ENCODE measurements around the gene RPL18. TPM values are rescaled to one million over a fixed set of nuclear protein-coding genes. Genes with fewer than 3 reads are reported as not detected.

RPL18 gene
- total and polyA plus RNA-seq, 9 of the 15 experiments (the other 6 are each of a cell fraction or from before 2014, with no cell fraction given), result 312 to 2,635 (median 1,653) TPM

DNA sequence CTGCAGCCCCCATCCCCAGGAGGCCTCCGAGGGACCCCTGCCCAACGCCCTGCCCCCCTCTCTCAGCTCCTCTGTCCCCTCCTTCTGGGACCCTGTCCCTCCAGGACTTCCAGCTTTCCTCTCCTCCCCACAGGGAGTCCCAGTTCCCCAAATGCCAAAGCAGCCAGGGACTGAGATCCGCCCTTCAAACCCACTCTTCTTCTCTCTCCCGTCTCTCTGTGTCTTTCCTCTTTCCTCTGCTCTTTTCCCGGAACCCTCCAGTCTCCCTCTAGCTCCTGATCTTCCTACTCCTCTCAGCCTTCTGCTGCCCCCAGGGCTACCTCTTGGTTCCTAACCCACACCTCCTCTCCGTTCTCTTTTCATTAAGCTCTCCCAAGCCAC lies 26.6 kb upstream of the RPL18 start (continued):
- TF ChIP-seq CLOCK (CRISPR knock-in tag; IDR thresholded peaks at IDR 0.05; ENCODE audit: borderline replicate concordance) (no peak), BRD9 (IDR thresholded peaks at IDR 0.05; ENCODE audit: low read depth, partially characterized antibody) (no peak)

- WGBS (ENCODE audit: insufficient coverage, low coverage, missing lambda C conversion rate), result 6% methylated on average over 14 of the region's 25 CpGs
- no TSS peak for BruUV-seq (replicated peaks)
- H2AFZ ChIP-seq (ENCODE audit: low read depth, low read length), result peak overlapping the region; percentile 95
- ChIA-PET CTCF (ENCODE audit: low intra/inter-chr PET ratio) (interaction anchor here (0.8 to 0.9 kb wide), 2 partner anchors 94 to 192 kb away, joined by 4 to 6 read pairs; no protein-coding TSS in a partner anchor), POLR2A (interaction anchor here (0.5 to 1.3 kb wide), 11 partner anchors 11 to 945 kb away, joined by 3 to 7 read pairs (median 3); partner anchors contain the start of gene PPP1R15A)
- no peaks in the 10 kb centered on the region for H3K9me3 ChIP-seq (replicated peaks; ENCODE audit: control insufficient read depth, insufficient read depth, low read depth, low read length)
- no peaks in the 10 kb centered on the region for H3K9me1 ChIP-seq (ENCODE audit: control insufficient read depth, insufficient read depth, low read length)
- FAIRE-seq (peak; percentile 83), ATAC-seq (peak; percentile 72), DNase-seq (ENCODE audit: extremely low read depth in 1 of 4, low spot score in 3 of 4) (peak; percentile 52 to 87 (median 65))
- no peaks in the 10 kb centered on the region for H4K20me1 ChIP-seq (replicated peaks; ENCODE audit: control insufficient read depth, insufficient read depth, low read length)
- H3K9ac ChIP-seq (ENCODE audit: insufficient read depth in 1 of 2, low read depth in 2 of 2, low read length in 2 of 2), result peak overlapping the region; percentile 43 to 87
- in situ Hi-C loops (cut with MboI) (loop anchor here (5.0 to 10.0 kb wide), 4 partner anchors 97 to 330 kb away; partner anchors contain the start of genes HSD17B14 and RASIP1), intact Hi-C loops (cut with micrococcal nuclease) (loop anchor here (5.0 kb wide), 1 partner anchor 92 kb away; no protein-coding TSS in a partner anchor)
- peaks cover under 1% of the 10 kb centered on the region; the same call in 1 of the 3 replicates for H3K79me2 ChIP-seq (ENCODE audit: control insufficient read depth, insufficient read depth, low read length)
- H3K4me2 ChIP-seq (ENCODE audit: insufficient read depth, low read length), result peak overlapping the region; percentile 84
- H3K27me3 ChIP-seq (ENCODE audit: control insufficient read depth in 2 of 2, insufficient read depth in 2 of 2, low read length in 2 of 2), result no peaks in the 10 kb centered on the region
- H3K4me3 ChIP-seq, result peak overlapping the region; percentile 56
- H3K4me1 ChIP-seq (replicated peaks in 1 of 2; ENCODE audit: control insufficient read depth in 2 of 2, insufficient read depth in 2 of 2, low read length in 2 of 2), result peaks cover 21 to 38% of the 10 kb centered on the region in 2 experiments; a peak in 4 of 5 replicates
- H3K27ac ChIP-seq (ENCODE audit: extremely low read depth, low read depth, low read length), result no peak overlapping the region
- no peaks in the 10 kb centered on the region for H3K36me3 ChIP-seq (ENCODE audit: control insufficient read depth, insufficient read depth, low read length)
- TF ChIP-seq HMG20A (CRISPR knock-in tag; conservative IDR thresholded peaks at IDR 0.05) (no peak), NRF1 (conservative IDR thresholded peaks at IDR 0.05 in 1 of 2, IDR thresholded peaks at IDR 0.05 in 1 of 2) (peak in 1 of 2 experiments; percentile 40; a peak in 2 of 4 replicates), PRMT5 (CRISPR knock-in tag; IDR thresholded peaks at IDR 0.05) (no peak), NCOR1 (IDR thresholded peaks at IDR 0.05) (no peak), NR2C2 (CRISPR knock-in tag; IDR thresholded peaks at IDR 0.05) (no peak), NR2C2 (tag; IDR thresholded peaks at IDR 0.05) (peak; percentile 53), ATF7 (IDR thresholded peaks at IDR 0.05) (0 out of 2 replicates have a peak, but pooled peaks have one; percentile 5), HCFC1 (IDR thresholded peaks at IDR 0.05; ENCODE audit: low read depth, low read length) (peak; percentile 99), ZNF143 (CRISPR knock-in tag; IDR thresholded peaks at IDR 0.05) (peak; percentile 100), TRIM25 (IDR thresholded peaks at IDR 0.05; ENCODE audit: borderline replicate concordance) (no peak)
- TF ChIP-seq, protein P1, sequence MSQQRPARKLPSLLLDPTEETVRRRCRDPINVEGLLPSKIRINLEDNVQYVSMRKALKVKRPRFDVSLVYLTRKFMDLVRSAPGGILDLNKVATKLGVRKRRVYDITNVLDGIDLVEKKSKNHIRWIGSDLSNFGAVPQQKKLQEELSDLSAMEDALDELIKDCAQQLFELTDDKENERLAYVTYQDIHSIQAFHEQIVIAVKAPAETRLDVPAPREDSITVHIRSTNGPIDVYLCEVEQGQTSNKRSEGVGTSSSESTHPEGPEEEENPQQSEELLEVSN (IDR thresholded peaks at IDR 0.05; ENCODE audit: borderline replicate concordance in 1 of 2, extremely low read depth in 1 of 2, insufficient read depth in 1 of 2, insufficient read length in 1 of 2, low read depth in 1 of 2, low read length in 1 of 2, poor library complexity in 1 of 2, severe bottlenecking in 1 of 2), result no peak
Measured at GRCh38 chr19:48644839-48645619, 26.1 kb upstream of the RPL18 start.

Measured in K562 (cell line).